HG02884 (cell line): Measurements from ENCODE around the gene MEIOSIN.
A peak's percentile ranks its signal among the peaks of the same experiment; 100 is the strongest.
"Not testable (repeated sequence)": the region's sequence is repeated elsewhere in the genome, so short reads cannot be mapped to it uniquely, and the experiment has no call there.

Experiments used
- ATAC-seq: cut with Tn5 transposase; IDR thresholded peaks from one replicate; pipeline ENCODE4 v1.9.1; 2021; ENCODE audit warnings: mild to moderate bottlenecking, moderate library complexity; ENCODE audit not compliant: unreplicated experiment

MEIOSIN gene

DNA sequence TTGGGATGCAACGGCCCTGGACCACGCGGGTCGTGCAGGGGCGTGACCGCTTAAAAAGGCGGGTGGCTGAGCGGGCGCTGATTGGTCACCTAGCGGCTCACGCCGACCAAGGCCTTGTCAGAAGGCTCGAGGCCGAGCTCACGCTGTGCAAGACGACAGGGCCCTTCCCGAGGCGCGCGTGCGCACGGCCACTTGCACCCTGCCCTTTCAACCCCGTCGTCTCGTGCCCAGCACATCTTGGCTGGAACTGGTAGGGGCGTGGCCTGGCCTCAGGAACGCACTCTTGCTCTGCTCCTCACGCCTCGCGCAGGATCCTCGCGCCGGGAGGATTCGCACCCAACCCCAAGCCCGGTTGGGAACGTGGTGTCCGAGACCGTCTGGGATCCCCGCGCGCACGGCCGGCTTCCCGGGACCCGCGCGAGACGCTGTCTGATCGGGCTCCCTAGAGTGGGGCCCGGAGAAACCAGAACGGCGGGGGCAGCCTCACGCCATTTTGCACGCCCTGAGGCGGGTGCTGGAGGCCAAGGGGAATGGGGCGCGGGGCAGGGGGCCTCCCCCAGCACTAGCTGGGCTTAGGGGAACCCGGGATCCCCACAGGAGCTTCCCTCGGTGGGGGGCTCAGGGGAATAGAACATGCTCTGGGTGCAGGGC, at the start of gene MEIOSIN:
TSS of gene MEIOSIN (plus strand) at position 280 of the 651 bp plus-strand sequence. CDS start 1,938 bp downstream, outside the sequence.
- ATAC-seq: no peak

GRCh38 chr19:45685045-45685444, 48.2 kb upstream of the MEIOSIN start:
- ATAC-seq: not testable (repeated sequence)

DNA sequence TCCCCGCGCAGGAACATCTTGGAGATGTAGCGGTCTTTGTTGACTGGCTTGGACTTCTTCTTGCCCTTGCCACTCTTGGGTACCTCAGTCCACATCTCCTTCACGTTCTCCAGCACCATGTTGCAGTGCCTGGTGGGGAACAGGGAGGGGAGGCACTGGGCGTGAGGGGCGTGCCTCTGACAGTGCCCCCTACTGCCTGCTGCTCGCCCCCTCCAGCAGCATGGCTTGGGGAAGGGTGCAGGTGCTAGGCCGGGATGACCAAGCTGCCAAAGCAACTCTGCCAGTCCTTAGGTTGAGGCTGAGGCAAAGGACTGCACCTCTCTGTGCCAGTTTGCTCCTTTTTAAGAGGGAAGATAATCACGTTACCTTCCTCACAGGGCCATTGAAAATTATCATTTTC, 45.6 kb upstream of the MEIOSIN start:
- no peak for ATAC-seq

DNA sequence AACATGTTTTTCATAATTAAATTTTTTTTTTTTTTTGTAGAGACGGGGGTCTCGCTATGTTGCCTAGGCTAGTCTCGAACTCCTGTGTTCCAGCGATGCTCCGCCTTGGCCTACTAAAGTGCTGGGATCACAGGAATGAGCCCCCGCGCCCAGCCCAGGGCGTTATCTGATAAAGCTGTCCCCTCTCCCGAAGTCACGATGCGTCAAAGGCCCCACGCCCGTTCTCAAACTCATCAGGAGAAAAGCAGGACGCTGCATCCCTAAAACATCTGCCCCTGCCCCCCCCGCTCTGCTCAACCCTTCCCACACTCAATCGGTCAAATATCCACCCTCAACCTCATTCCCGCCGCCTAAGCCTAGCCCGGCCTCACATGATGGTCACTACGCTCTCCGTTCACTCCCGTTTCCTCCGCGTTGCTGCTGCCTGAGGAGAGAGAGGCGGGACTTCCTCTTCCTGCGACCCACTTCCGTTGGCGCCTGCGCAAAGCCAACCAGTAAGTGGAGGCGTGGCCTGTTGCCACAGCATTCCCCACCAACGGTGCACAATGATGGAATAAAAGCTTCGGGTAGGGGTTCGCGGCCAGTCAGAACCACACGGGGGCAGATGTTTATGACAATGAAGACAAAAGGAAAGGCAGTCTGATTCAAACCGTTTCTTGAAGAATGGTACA, 41.6 kb upstream of the MEIOSIN start, which contains the start of gene SNRPD2:
TSS of gene SNRPD2 (minus strand) at position 438 of the 671 bp plus-strand sequence. CDS start at position 373, 65 bp downstream.
- ATAC-seq: peak; percentile 52

DNA sequence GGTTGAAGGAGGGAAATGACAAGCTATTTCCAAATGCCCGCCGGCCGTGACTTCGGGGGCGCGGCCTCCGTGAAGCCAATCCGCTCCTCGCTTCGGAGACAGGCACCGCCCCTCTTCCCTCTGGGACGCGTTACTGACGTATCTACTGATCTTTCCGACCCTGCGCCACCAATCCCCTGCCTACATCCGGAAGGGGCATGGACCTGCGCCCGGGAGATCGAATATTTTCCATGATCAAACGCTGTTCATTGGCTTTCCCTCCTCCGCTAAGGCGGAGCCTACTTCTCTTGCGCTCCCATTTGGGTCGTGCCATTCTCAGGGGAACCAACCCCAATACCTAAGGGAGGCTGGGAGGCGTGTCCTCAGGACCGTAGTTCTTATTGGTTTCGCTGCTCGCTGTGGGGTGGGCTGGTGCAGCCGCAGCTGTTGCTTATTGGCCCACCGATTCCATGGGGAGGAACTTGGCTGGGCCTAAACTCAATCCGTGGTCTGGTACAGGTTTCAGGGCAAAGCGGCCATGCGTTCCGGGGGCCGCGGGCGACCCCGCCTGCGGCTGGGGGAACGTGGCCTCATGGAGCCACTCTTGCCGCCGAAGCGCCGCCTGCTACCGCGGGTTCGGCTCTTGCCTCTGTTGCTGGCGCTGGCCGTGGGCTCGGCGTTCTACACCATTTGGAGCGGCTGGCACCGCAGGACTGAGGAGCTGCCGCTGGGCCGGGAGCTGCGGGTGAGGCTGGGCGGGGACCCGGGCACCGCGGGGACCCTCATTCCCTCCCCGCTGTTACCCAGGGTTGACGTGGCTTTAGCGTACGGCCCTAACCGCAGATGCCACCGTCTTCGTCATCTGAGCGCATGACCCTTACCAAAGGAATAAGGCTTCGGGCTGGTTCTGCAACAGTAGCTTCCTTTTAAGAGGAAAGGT, 40.8 kb upstream of the MEIOSIN start, which contains the start of gene QPCTL:
TSS of gene QPCTL (plus strand) at position 480 of the 919 bp plus-strand sequence. CDS start at position 518, 38 bp downstream.
- ATAC-seq: peak; percentile 81

DNA sequence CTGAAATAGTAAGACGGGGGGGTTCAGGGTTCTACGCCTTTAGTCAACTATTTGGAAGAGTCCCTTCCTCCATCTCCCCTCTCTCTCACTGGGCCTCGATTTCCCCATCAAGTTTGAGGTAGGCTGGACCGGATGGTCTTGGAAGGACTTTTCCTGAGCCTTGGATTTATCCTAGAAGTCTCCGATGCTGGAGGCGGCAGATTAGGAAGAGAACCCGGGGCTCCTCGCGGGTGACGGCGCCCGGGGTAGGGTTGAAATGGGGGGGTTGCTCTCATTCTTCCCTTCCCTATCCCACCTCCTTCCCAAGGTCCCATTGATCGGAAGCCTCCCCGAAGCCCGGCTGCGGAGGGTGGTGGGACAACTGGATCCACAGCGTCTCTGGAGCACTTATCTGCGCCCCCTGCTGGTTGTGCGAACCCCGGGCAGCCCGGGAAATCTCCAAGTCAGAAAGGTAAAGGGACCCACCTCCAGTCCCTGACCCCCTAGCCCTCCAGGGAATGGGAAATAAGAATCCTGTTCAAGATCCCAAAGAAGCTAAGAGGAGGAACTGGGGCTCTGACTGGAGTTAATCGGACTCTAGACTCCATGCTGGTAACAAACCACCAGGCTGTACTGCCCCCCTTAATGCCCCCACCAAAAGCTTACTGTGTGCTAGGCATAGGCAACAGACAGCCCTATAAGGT, 40.0 kb upstream of the MEIOSIN start:
- ATAC-seq: no peak

GRCh38 chr19:45701676-45702075, 31.6 kb upstream of the MEIOSIN start:
- no peak for ATAC-seq

GRCh38 chr19:45705115-45705514, 28.1 kb upstream of the MEIOSIN start:
- no peak for ATAC-seq

- no peak for ATAC-seq
Measured at GRCh38 chr19:45705710-45706415, 27.4 kb upstream of the MEIOSIN start.

- no peak for ATAC-seq
Measured at GRCh38 chr19:45710356-45711130, 22.7 kb upstream of the MEIOSIN start.

DNA sequence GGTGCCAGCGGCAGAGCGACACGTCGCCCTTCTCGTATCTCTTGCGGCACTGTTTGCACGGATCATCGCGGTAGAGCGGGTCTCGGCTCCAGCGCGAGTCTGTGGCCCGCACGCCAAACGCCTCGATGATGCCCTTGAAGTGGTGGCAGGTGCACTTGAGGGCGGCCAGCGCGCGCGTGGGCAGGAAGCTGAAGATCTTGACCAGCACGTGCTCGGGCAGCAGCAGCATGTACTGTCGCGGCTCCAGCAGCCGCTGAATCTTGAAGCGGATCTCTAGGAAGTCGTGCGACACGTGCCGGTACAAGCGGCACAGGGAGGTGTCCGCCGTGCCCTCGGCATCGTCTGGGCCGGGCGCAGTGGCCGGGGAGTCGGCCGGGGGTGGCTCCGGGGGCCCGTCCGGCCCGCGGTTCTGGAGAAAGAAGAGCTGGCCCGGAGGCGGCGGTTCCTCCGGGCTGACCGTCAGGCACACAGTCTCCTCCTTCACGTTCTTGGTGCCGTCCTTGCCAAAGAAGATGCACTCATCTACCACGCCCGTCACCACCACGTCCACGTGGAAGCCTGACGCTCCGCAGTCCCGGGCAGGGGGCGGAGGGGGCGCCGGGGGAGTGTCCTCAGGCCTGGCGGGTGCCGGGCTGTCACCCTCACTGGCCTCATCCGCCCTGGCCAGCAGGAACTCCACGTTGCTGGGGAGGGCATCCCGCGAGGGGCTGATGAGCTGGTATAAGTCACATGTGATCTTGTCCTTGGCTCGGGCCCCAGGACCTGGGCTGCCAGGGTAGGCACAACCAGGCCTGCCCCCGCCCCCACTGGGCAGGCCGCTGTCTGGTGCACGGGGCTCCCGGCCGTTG, 21.2 kb upstream of the MEIOSIN start:
- ATAC-seq: no peak

DNA sequence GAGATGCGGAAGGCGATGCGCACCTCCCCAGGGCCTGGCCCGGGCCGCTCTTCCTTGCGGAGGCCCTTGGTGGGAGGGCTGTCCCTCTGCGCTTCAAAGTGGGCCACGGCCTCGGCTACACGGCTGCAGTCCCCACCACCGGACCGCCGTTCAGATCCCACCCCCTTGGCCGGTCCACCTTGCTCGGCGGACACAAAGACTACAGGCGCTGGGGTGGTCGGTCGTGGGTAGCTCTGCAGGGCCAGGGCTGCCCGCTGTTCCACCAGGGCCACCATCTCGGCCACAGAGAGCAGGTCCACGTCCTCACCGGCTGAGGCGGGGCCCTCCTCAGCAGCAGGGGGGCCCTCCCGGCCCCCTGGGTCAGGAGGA, 20.6 kb upstream of the MEIOSIN start:
- ATAC-seq: no peak

GRCh38 chr19:45713141-45713540, 20.1 kb upstream of the MEIOSIN start:
- ATAC-seq: no peak

- ATAC-seq: no peak
Measured at GRCh38 chr19:45715139-45715538, 18.1 kb upstream of the MEIOSIN start.

GRCh38 chr19:45716359-45717130, 16.7 kb upstream of the MEIOSIN start:
- no peak for ATAC-seq

DNA sequence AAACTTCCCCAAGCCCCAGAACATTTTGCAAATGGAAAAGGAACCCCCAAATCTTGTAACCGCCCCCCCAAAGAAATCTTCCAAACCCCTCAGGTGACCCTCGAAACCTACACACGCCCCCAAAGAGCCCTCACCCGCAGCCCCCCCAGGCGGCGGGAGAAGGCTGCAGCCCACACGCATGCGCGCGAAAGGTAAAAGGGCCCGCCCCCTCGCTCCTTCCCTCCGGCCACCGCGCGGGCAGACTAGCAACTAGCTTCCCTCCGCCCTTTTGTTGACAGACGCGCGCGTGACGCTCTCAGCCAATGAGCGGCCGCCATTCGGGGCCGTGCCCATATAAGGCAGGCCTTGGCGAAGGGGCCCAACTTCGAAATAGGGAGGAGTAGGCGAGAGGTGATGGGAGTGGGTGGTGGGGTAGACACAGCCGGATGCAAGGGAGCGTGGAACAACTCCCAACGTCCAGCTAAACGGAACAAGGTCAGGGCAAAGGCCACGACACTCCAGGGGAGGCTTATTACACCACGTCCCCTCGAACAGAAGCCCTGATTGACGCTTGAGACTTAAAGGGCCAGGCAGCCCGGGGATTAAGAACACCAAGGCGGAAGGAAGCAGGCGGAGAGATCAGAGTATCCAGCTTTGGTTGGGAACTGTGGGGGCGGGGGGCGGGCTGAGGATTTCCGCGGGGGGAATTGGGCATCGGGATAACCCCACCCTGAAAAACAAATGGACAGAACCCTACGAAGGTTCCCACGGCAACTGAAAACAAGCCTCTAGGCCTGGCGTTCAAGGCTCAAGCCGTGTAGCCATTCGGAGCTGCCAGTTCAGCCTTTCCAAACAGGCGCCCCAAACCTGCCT, 15.9 kb upstream of the MEIOSIN start:
- ATAC-seq: peak; percentile 85
